ENCODE results near the gene ZNF555.
"Not testable (repeated sequence)": the region's sequence is repeated elsewhere in the genome, so short reads cannot be mapped to it uniquely, and the experiment has no call there.

Gene ZNF555

DNA sequence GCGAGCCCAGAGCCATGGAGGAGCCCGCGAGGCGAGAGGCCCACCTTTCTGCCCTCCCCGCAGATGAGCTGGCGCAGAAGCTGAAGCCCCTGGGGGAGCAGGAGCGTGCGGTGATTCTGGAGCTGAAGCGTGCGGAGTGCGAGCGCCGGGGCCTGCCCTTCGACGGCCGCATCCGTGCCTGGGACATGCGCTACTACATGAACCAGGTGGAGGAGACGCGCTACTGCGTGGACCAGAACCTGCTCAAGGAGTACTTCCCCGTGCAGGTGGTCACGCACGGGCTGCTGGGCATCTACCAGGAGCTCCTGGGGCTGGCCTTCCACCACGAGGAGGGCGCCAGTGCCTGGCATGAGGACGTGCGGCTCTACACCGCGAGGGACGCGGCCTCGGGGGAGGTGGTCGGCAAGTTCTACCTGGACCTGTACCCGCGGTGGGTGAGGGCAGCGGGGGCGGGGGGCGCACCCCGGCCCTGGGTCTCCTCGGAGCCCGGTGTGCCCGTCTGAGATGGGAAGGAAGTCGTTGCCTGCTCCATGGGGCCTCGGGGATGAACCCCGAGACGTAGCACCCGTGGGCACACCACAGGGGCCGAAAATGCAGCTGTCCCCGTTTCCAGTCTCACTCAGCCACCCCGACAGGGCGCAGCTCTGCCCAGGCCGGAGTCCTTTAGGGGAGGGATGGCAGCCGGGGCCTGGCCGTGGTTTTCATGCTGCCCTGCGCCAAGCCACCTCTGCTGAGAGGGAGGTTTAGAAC is 33.7 kb upstream of the ZNF555 start:
- DNase-seq: no peak

DNA sequence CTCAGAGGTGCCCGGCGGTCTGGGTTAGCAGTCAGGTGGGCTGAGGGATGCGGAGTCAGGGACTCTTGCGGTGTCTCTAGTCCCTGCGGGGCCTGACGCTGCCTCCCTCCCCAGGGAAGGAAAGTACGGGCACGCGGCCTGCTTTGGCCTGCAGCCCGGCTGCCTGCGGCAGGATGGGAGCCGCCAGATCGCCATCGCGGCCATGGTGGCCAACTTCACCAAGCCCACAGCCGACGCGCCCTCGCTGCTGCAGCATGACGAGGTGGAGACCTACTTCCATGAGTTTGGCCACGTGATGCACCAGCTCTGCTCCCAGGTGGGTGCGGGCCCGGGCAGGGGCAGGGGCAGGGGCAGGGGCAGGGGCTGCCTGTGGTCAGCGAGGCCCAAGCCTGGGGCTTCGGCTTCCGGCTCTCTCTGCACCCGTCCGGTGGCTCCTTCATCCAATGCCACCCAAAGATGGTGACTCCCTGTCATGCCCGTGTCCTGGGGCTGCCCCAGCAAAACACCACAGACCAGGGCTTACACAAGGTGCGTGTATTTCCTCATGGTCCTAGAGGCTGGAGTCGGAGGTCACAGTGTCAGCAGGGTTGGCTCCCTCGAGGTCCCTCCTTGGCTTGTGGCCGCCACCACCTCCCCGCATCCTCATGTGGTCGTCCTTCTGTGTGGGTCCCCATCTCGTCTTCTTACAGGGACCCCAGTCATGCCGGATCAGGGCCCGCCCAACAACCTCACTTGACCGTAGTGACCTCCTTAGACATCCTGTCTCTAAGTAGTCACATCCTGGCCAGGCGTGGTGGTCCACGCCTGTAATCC is 32.9 kb upstream of the ZNF555 start:
- DNase-seq: no peak

- DNase-seq: no peak
Measured at GRCh38 chr19:2809387-2810140, 31.7 kb upstream of the ZNF555 start.

DNA sequence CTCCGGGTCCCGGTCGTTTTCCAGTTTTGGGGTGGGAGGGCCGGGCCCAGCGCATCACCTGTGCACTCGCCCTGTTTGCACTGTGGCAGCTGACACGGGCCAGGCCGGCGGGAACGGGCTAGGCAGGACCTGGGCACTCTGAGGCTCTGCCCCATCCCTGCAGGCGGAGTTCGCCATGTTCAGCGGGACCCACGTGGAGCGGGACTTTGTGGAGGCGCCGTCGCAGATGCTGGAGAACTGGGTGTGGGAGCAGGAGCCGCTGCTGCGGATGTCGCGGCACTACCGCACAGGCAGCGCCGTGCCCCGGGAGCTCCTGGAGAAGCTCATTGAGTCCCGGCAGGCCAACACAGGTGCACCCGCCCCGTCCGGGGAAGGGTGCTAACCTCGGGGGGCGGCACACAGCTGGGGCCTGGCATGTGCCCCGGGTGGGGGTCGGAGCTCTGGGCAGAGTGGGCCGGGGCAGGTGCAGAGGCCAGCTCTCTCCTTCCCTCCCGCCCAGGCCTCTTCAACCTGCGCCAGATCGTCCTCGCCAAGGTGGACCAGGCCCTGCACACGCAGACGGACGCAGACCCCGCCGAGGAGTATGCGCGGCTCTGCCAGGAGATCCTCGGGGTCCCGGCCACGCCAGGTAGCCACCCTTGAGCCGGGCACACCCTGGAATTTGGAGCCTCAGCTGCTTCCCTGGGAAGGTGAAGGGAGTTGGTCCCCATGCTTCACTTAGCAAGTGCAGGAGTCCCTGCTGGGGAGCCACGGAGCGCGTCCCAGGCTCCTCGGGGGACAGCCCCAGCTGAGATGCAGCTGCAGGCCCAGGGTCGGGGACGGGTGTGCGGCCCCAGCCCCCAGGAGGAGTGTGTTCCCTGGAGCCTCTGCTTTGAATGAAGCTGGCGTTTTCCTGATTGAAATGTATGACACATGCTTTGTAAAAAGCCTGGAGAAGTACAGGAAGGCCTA is 30.9 kb upstream of the ZNF555 start:
- DNase-seq: no peak

DNA sequence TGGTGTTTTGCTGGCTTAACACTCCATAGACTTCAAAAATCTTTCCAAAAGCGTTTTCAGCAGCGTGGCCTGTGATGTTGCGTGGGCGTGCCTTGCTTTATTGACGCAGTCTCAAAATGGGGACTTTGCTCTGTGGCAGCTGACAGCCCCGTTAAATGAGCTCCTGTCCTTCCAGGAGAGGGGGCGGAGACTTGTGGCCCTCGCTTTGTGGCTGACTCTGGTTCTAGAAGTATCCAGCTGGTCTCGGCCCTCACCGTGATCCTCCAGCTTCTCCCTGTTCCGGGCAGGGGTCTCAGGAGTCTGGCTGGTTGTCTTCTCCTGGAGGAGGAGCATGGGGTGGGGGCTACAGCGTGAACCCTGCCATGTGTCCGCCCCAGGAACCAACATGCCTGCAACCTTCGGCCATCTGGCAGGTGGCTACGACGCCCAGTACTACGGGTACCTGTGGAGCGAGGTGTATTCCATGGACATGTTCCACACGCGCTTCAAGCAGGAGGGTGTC is 30.0 kb upstream of the ZNF555 start:
- no peak for DNase-seq

GRCh38 chr19:2811735-2812413 is 29.4 kb upstream of the ZNF555 start:
- no peak for DNase-seq

GRCh38 chr19:2812414-2813234 is 28.7 kb upstream of the ZNF555 start:
- no peak for DNase-seq

DNA sequence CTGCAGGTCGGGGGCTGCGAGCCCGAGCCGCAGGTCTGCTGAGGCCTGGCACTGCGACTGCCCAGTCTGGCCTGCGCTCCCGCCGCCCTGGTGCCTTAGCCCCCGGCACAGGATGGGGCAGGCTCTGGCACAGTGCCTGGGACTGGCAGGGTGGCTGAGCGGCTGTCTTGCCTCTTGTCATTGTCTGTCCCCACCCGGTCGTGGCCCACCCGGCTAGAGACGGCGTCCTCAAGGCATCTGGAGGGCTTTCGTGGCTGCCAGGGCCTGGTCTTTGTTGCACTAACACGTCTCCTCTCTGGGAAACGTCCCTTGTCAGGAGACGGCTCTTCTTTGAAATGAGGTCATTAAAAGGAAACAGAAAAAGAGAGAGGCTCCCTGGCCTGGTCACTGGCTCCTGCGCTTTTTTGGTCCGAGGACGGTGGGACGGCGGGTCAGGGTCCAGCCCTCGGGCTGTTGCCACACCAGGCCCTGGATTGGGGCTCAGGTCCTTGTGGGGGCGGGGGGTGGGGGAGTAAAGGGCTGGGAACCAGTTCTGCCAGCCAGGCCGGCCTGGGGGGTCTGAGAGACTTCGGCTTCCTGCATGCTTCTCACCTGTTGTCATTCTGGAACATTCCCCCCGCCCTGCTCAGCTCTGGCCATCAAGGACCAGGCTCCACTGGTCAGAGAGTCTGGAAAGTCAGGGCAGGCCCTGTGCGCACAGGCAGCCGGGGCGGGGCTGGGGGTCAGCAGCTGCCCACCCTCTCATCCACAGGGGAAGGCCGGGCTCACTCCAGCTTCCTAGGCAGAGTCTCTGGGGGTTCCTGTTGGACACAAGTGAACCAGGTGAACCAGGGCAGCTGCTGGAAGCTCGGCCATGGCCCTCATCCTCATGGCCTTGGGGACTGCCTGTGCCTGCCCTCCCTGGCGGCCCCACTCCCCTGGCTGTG is 27.8 kb upstream of the ZNF555 start:
- DNase-seq: no peak

GRCh38 chr19:2814426-2814825 is 26.8 kb upstream of the ZNF555 start:
- DNase-seq: no peak

- DNase-seq: no peak
Measured at GRCh38 chr19:2815191-2815614, 26.1 kb upstream of the ZNF555 start.

GRCh38 chr19:2815923-2816322 is 25.4 kb upstream of the ZNF555 start:
- DNase-seq: no peak

GRCh38 chr19:2816641-2817040 is 24.6 kb upstream of the ZNF555 start:
- no peak for DNase-seq

- not testable (repeated sequence) for DNase-seq
Measured at GRCh38 chr19:2817237-2817829, 23.9 kb upstream of the ZNF555 start.

DNA sequence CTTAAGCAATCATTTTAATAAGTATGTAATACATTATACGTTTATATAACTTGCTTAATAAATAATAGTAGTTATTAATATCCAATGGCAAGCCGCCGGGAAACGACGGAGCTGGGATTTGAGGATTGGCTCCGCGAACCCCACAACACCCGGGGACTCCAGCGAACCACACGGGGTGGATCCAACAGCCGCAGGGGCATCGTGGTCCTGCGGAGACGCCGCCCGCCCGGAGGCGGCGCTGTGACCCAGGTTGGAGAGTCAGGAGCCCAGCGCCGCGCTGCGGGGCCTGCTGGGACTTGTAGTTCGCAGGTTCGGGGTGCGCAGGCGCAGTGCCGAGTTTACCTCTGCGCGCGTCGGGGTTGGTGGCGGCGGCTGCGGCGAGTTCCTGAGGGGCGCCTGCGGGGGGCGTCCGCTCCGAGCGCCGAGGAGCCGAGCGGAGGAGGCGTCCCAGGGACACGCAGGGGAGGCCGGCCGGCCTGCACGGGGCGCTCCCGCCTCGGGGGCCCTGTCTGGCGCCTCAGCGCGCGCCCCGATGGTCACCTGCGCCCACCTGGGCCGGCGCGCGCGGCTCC is 21.6 kb upstream of the ZNF555 start, which contains the start of gene ZNF554:
Gene ZNF554 (plus strand): TSS at position 329 of the 572 bp plus-strand sequence. CDS start 204 bp downstream, at position 533.
- peak; percentile 95 for DNase-seq

DNA sequence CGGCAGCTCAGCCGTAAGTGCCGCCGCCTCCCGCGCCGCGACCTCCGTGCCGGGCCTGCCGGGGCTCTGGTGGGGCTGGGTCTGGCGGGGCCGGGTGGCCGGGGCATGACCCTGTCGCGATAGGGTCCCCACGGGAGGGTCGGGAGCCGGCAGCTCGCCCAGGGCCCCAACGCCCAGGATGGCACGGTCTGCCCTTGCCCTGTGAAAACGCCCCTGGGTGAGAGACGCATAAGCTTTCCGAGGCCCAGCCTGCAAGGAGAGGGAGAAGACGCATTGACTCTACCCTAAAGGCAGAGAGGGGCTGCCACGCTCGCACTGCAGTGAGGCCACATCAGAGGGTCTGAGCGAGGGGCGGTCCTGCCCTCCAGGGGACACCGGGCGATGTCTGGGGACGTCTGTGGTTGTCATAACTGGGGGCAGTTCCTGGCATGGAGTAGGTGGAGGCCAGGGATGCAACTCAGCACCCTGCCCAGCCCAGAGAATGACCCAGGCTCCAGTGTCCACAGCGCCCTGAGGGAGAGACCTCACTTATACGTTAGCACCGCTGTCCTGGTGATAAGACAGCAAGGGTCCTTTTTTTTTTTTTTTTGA is 21.1 kb upstream of the ZNF555 start:
- DNase-seq: no peak

GRCh38 chr19:2822846-2823245 is 18.4 kb upstream of the ZNF555 start:
- DNase-seq: no peak

GRCh38 chr19:2823646-2824045 is 17.6 kb upstream of the ZNF555 start:
- DNase-seq: no peak

- DNase-seq: no peak
Measured at GRCh38 chr19:2824129-2824528, 17.1 kb upstream of the ZNF555 start.
